ENCODE results near the gene CHST13.
A peak's percentile ranks its signal among the peaks of the same experiment; 100 is the strongest.

Gene CHST13

DNA sequence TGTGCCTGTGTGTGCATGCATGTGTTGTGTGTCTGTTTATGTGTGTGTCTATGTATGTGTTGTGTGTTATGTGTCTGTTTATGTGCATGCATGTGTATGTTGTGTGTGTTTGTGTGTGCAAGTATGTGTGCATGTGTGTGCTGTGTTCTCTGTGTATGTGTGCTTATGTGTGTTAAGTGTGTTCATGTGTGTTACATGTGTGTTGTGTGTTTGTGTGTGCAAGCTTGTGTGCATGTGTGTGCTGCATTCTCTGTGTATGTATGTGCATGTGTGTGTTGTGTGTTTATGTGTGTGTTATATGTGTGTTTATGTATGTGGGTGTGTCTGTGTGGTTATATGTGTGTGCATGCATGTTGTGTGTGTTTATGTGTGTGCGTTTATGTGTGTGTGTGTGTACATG lies 21.3 kb upstream of the CHST13 start:
- Histone ChIP-seq H3K4me1 (ENCODE audit: control insufficient read depth, insufficient read depth, low read depth, low read length) (no peaks in the 10 kb centered on the region), H3K9ac (ENCODE audit: low read length) (no peak overlapping the region), H3K18ac (ENCODE audit: low read depth in 1 of 2, low read length in 2 of 2) (no peak overlapping the region), H3K23ac (ENCODE audit: low read length in 2 of 2) (no peak overlapping the region), H2AFZ (ENCODE audit: low read depth, low read length) (no peak overlapping the region), H3K27me3 (ENCODE audit: control insufficient read depth in 1 of 2, insufficient read depth in 1 of 2, low read length in 2 of 2) (peaks cover 5 to 42% of the 10 kb centered on the region in 2 experiments), H3K14ac (ENCODE audit: low read length in 2 of 2) (peak overlapping the region in 1 of 2 experiments; percentile 12), H3K27ac (ENCODE audit: low read length, poor library complexity, severe bottlenecking) (no peak overlapping the region), H3K4ac (ENCODE audit: low read depth in 1 of 2, low read length in 2 of 2) (no peak overlapping the region), H3K9me3 (ENCODE audit: control insufficient read depth, low read length) (no peaks in the 10 kb centered on the region), H3K79me1 (replicated peaks; ENCODE audit: low read length, poor library complexity, severe bottlenecking) (no peaks in the 10 kb centered on the region), H3K4me3 (ENCODE audit: insufficient read depth in 1 of 2, low read depth in 1 of 2, low read length in 2 of 2) (no peak overlapping the region), H2BK12ac (ENCODE audit: low read length in 2 of 2) (no peak overlapping the region), H4K91ac (ENCODE audit: low read length) (no peak overlapping the region), H2BK5ac (ENCODE audit: low read depth, low read length, poor library complexity, severe bottlenecking) (no peak overlapping the region), H3K4me2 (ENCODE audit: low read length, poor library complexity, severe bottlenecking) (no peak overlapping the region), H3K36me3 (ENCODE audit: control insufficient read depth in 1 of 2, insufficient read depth in 2 of 2, low read depth in 1 of 2, low read length in 2 of 2) (no peaks in the 10 kb centered on the region), H2AK5ac (ENCODE audit: low read length, severe bottlenecking) (no peak overlapping the region), H2BK120ac (ENCODE audit: low read depth, low read length) (no peak overlapping the region), H2BK15ac (ENCODE audit: low read depth, poor library complexity, severe bottlenecking) (no peak overlapping the region), H4K8ac (ENCODE audit: low read length) (no peak overlapping the region)
- DNase-seq, result no peak
- WGBS, result 93% methylated on average over 1 of the region's 1 CpG

DNA sequence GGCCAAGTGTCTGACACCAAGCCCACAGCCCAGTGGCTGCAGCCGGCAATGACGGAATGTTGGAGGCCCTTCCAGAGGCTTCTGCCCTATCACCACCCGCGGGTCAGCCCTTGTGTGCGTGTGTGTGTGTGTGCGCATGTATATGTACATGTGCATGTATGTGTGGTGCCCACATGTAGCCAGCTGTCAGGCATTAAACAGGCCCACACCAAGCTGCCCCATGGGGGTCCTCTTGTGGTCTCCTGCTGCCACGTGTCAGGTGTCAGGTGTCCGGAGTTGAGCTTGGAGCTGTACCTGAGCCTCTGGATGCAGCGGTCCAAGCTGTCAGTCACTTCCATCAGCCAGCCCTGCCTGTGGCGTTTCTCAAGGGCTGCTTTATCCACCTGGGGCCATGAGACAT lies 20.3 kb upstream of the CHST13 start:
- no peak overlapping the region for H3K23ac ChIP-seq (ENCODE audit: low read length in 2 of 2)
- no peak overlapping the region for H2BK120ac ChIP-seq (ENCODE audit: low read depth, low read length)
- H3K27ac ChIP-seq (ENCODE audit: low read length, poor library complexity, severe bottlenecking), result no peak overlapping the region
- DNase-seq, result no peak
- WGBS, result 89% methylated on average over 10 of the region's 10 CpGs
- no peaks in the 10 kb centered on the region for H3K36me3 ChIP-seq (ENCODE audit: control insufficient read depth in 1 of 2, insufficient read depth in 2 of 2, low read depth in 1 of 2, low read length in 2 of 2)
- H2AK5ac ChIP-seq (ENCODE audit: low read length, severe bottlenecking), result no peak overlapping the region
- no peak overlapping the region for H3K18ac ChIP-seq (ENCODE audit: low read depth in 1 of 2, low read length in 2 of 2)
- peaks cover 5 to 42% of the 10 kb centered on the region in 2 experiments for H3K27me3 ChIP-seq (ENCODE audit: control insufficient read depth in 1 of 2, insufficient read depth in 1 of 2, low read length in 2 of 2)
- H2BK15ac ChIP-seq (ENCODE audit: low read depth, poor library complexity, severe bottlenecking), result no peak overlapping the region
- H3K4ac ChIP-seq (ENCODE audit: low read depth in 1 of 2, low read length in 2 of 2), result no peak overlapping the region
- no peak overlapping the region for H2BK12ac ChIP-seq (ENCODE audit: low read length in 2 of 2)
- no peak overlapping the region for H2AFZ ChIP-seq (ENCODE audit: low read depth, low read length)
- no peak overlapping the region for H4K91ac ChIP-seq (ENCODE audit: low read length)
- no peak overlapping the region for H2BK5ac ChIP-seq (ENCODE audit: low read depth, low read length, poor library complexity, severe bottlenecking)
- no peak overlapping the region for H4K8ac ChIP-seq (ENCODE audit: low read length)
- no peak overlapping the region for H3K4me2 ChIP-seq (ENCODE audit: low read length, poor library complexity, severe bottlenecking)
- no peaks in the 10 kb centered on the region for H3K79me1 ChIP-seq (replicated peaks; ENCODE audit: low read length, poor library complexity, severe bottlenecking)
- H3K4me3 ChIP-seq (ENCODE audit: insufficient read depth in 1 of 2, low read depth in 1 of 2, low read length in 2 of 2), result no peak overlapping the region
- H3K14ac ChIP-seq (ENCODE audit: low read length in 2 of 2), result no peak overlapping the region
- peaks cover 2% of the 10 kb centered on the region for H3K4me1 ChIP-seq (ENCODE audit: control insufficient read depth, insufficient read depth, low read depth, low read length)
- no peak overlapping the region for H3K9ac ChIP-seq (ENCODE audit: low read length)
- no peaks in the 10 kb centered on the region for H3K9me3 ChIP-seq (ENCODE audit: control insufficient read depth, low read length)

DNA sequence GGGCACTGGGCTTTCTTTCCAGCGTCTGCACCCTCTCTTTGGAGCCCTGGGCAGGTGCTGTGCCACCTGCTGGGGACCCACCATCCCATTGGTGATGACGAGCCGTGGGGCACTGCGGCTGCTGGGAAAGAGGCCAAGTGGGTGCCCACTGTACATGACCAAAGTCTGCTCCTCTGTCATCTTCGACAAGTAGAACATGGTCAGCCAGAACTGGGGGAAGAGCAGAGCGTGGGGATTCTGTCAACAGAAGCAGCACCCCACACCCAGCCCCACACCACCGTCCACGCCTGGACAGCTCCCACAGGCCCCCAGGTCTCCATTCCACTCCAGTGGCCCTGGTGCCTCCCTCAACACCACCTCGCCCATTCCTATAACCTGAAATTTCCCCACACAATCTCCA lies 16.1 kb upstream of the CHST13 start:
- H2BK5ac ChIP-seq (ENCODE audit: low read depth, low read length, poor library complexity, severe bottlenecking), result no peak overlapping the region
- no peak overlapping the region for H3K18ac ChIP-seq (ENCODE audit: low read depth in 1 of 2, low read length in 2 of 2)
- no peak overlapping the region for H2AK5ac ChIP-seq (ENCODE audit: low read length, severe bottlenecking)
- H3K4me1 ChIP-seq (ENCODE audit: control insufficient read depth, insufficient read depth, low read depth, low read length), result peaks cover 4% of the 10 kb centered on the region
- no peaks in the 10 kb centered on the region for H3K9me3 ChIP-seq (ENCODE audit: control insufficient read depth, low read length)
- peak overlapping the region in 1 of 2 experiments; percentile 17 for H3K23ac ChIP-seq (ENCODE audit: low read length in 2 of 2)
- no peak overlapping the region for H4K91ac ChIP-seq (ENCODE audit: low read length)
- no peak overlapping the region for H2BK12ac ChIP-seq (ENCODE audit: low read length in 2 of 2)
- H2BK120ac ChIP-seq (ENCODE audit: low read depth, low read length), result no peak overlapping the region
- no peak overlapping the region for H2BK15ac ChIP-seq (ENCODE audit: low read depth, poor library complexity, severe bottlenecking)
- H3K4me2 ChIP-seq (ENCODE audit: low read length, poor library complexity, severe bottlenecking), result no peak overlapping the region
- H3K9ac ChIP-seq (ENCODE audit: low read length), result no peak overlapping the region
- no peak overlapping the region for H3K27ac ChIP-seq (ENCODE audit: low read length, poor library complexity, severe bottlenecking)
- H3K27me3 ChIP-seq (ENCODE audit: control insufficient read depth in 1 of 2, insufficient read depth in 1 of 2, low read length in 2 of 2), result peaks cover 20 to 45% of the 10 kb centered on the region in 2 experiments
- no peak for DNase-seq
- no peak overlapping the region for H3K14ac ChIP-seq (ENCODE audit: low read length in 2 of 2)
- no peaks in the 10 kb centered on the region for H3K36me3 ChIP-seq (ENCODE audit: control insufficient read depth in 1 of 2, insufficient read depth in 2 of 2, low read depth in 1 of 2, low read length in 2 of 2)
- no peak overlapping the region for H2AFZ ChIP-seq (ENCODE audit: low read depth, low read length)
- no peak overlapping the region for H3K4ac ChIP-seq (ENCODE audit: low read depth in 1 of 2, low read length in 2 of 2)
- H3K79me1 ChIP-seq (replicated peaks; ENCODE audit: low read length, poor library complexity, severe bottlenecking), result no peaks in the 10 kb centered on the region
- H4K8ac ChIP-seq (ENCODE audit: low read length), result no peak overlapping the region
- H3K4me3 ChIP-seq (ENCODE audit: insufficient read depth in 1 of 2, low read depth in 1 of 2, low read length in 2 of 2), result no peak overlapping the region
- 88% methylated on average over 9 of the region's 9 CpGs for WGBS

DNA sequence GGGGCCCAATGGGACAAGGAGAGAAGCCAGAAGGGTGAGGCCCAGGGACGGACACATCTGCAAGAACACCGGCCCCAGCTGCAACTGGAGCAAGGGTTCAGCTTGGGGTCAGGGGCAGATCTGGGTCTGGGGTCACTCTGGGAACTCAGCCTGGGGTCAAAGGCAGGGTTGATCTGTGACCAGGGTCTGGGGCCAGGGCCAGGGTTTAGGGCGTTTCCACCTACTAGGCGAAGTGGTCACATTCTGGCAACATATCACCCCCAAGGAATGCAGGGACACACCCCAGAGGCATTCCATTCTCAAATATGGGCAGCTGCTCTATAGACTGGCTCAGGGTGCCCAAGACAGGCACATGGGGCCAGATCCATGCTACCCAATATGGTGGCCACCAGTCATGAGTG lies 15.4 kb upstream of the CHST13 start:
- H3K18ac ChIP-seq (ENCODE audit: low read depth in 1 of 2, low read length in 2 of 2), result no peak overlapping the region
- no peak overlapping the region for H2BK12ac ChIP-seq (ENCODE audit: low read length in 2 of 2)
- no peak overlapping the region for H2AK5ac ChIP-seq (ENCODE audit: low read length, severe bottlenecking)
- H3K4ac ChIP-seq (ENCODE audit: low read depth in 1 of 2, low read length in 2 of 2), result no peak overlapping the region
- H3K14ac ChIP-seq (ENCODE audit: low read length in 2 of 2), result no peak overlapping the region
- peaks cover 20 to 46% of the 10 kb centered on the region in 2 experiments for H3K27me3 ChIP-seq (ENCODE audit: control insufficient read depth in 1 of 2, insufficient read depth in 1 of 2, low read length in 2 of 2)
- no peaks in the 10 kb centered on the region for H3K9me3 ChIP-seq (ENCODE audit: control insufficient read depth, low read length)
- H4K91ac ChIP-seq (ENCODE audit: low read length), result no peak overlapping the region
- H2BK15ac ChIP-seq (ENCODE audit: low read depth, poor library complexity, severe bottlenecking), result no peak overlapping the region
- no peak overlapping the region for H2AFZ ChIP-seq (ENCODE audit: low read depth, low read length)
- H4K8ac ChIP-seq (ENCODE audit: low read length), result no peak overlapping the region
- no peaks in the 10 kb centered on the region for H3K36me3 ChIP-seq (ENCODE audit: control insufficient read depth in 1 of 2, insufficient read depth in 2 of 2, low read depth in 1 of 2, low read length in 2 of 2)
- no peak overlapping the region for H3K9ac ChIP-seq (ENCODE audit: low read length)
- no peak overlapping the region for H3K4me2 ChIP-seq (ENCODE audit: low read length, poor library complexity, severe bottlenecking)
- WGBS, result 92% methylated on average over 4 of the region's 4 CpGs
- H3K79me1 ChIP-seq (replicated peaks; ENCODE audit: low read length, poor library complexity, severe bottlenecking), result no peaks in the 10 kb centered on the region
- no peak for DNase-seq
- no peak overlapping the region for H2BK5ac ChIP-seq (ENCODE audit: low read depth, low read length, poor library complexity, severe bottlenecking)
- H3K23ac ChIP-seq (ENCODE audit: low read length in 2 of 2), result no peak overlapping the region
- H3K4me1 ChIP-seq (ENCODE audit: control insufficient read depth, insufficient read depth, low read depth, low read length), result peaks cover 4% of the 10 kb centered on the region
- no peak overlapping the region for H3K27ac ChIP-seq (ENCODE audit: low read length, poor library complexity, severe bottlenecking)
- H3K4me3 ChIP-seq (ENCODE audit: insufficient read depth in 1 of 2, low read depth in 1 of 2, low read length in 2 of 2), result peak overlapping the region in 1 of 2 experiments; percentile 24
- no peak overlapping the region for H2BK120ac ChIP-seq (ENCODE audit: low read depth, low read length)

Measured in mesenchymal stem cell (in vitro differentiated cells and primary cell).